Naive thymus-derived CD4-positive, alpha-beta T cell (primary cell): ENCODE measurements around the gene PDIA4. TPM values are rescaled to one million over a fixed set of nuclear protein-coding genes. Genes with fewer than 3 reads are reported as not detected.
A peak's percentile ranks its signal among the peaks of the same experiment; 100 is the strongest.
"Not testable (repeated sequence)": the region's sequence is repeated elsewhere in the genome, so short reads cannot be mapped to it uniquely, and the experiment has no call there.

Source experiments
- ATAC-seq: fragments of 150-1000 bp; cut with Tn5 transposase; 2 replicates; pipeline ENCODE4 v1.10.0; 2021; ENCODE audit warnings: mild to moderate bottlenecking, moderate library complexity
- CTCF ChIA-PET: fragments of 350-600 bp; sonication (Branson Sonifier 250); formaldehyde crosslinking; loops from one replicate; lab custom pipeline; 2021; ENCODE audit warnings: antibody characterized with exemption; lab: Charles Lee
- POLR2A ChIA-PET: fragments of 350-600 bp; sonication (Branson Sonifier 250); formaldehyde crosslinking; loops from one replicate; lab custom pipeline; 2021; ENCODE audit warnings: antibody characterized with exemption, inconsistent platforms; lab: Charles Lee
- DNase-seq, 9 donors: peaks; one replicate each; pipeline versions ENCODE4 v3.0.0 to v3.0.0-alpha.2; 2020 to 2022; ENCODE audit warnings: mixed read lengths in 1 of 9
- H3K27ac ChIP-seq: one replicate; pipeline ENCODE4 v1.7.0; 2013; ENCODE audit warnings: mild to moderate bottlenecking, low read depth, low read length, moderate library complexity
- H3K27me3 ChIP-seq, 2 donors: one replicate each; pipeline ENCODE4 v1.7.0; 2013; ENCODE audit warnings: low read length in 2 of 2, mild to moderate bottlenecking in 2 of 2, moderate library complexity in 2 of 2; ENCODE audit not compliant: control insufficient read depth in 2 of 2, insufficient read depth in 2 of 2
- H3K36me3 ChIP-seq, 3 experiments: 1 replicate in 2 of 3; 2 replicates in 1 of 3; pipeline ENCODE4 v1.7.0; 2013; ENCODE audit warnings: low read length in 3 of 3, mild to moderate bottlenecking in 3 of 3, moderate library complexity in 1 of 3; ENCODE audit not compliant: insufficient read depth in 3 of 3, control insufficient read depth in 2 of 3
- H3K4me1 ChIP-seq, 2 donors: one replicate each; pipeline ENCODE4 v1.7.0; 2013; ENCODE audit warnings: low read length in 2 of 2, mild to moderate bottlenecking in 2 of 2, moderate library complexity in 1 of 2; ENCODE audit not compliant: control insufficient read depth in 2 of 2, insufficient read depth in 2 of 2
- H3K4me3 ChIP-seq: 2 replicates; pipeline ENCODE4 v1.7.0; 2013; ENCODE audit warnings: mild to moderate bottlenecking, low read length
- H3K9me3 ChIP-seq, 3 experiments: 1 replicate in 2 of 3; 2 replicates in 1 of 3; pipeline ENCODE4 v1.7.0; 2013; ENCODE audit warnings: low read length in 3 of 3; ENCODE audit not compliant: control insufficient read depth in 2 of 3
- H3K27ac Mint-ChIP-seq, 9 donors: one replicate each; pipeline ENCODE4 v1.8.0; 2020 to 2022; ENCODE audit warnings: mixed read lengths in 9 of 9, mild to moderate bottlenecking in 8 of 9, moderate library complexity in 5 of 9, inconsistent platforms in 2 of 9
- H3K27me3 Mint-ChIP-seq, 5 donors: one replicate each; pipeline ENCODE4 v1.8.0; 2021 to 2022; ENCODE audit warnings: mixed read lengths in 5 of 5, mild to moderate bottlenecking in 1 of 5
- H3K36me3 Mint-ChIP-seq, 5 donors: one replicate each; pipeline ENCODE4 v1.8.0; 2020 to 2022; ENCODE audit warnings: mixed read lengths in 5 of 5, mild to moderate bottlenecking in 3 of 5, inconsistent platforms in 1 of 5
- H3K4me1 Mint-ChIP-seq, 7 donors: one replicate each; pipeline ENCODE4 v1.8.0; 2020 to 2022; ENCODE audit warnings: mixed read lengths in 7 of 7, mild to moderate bottlenecking in 3 of 7, inconsistent platforms in 1 of 7
- H3K4me3 Mint-ChIP-seq, 10 donors: one replicate each; pipeline ENCODE4 v1.8.0; 2020 to 2022; ENCODE audit warnings: mild to moderate bottlenecking in 10 of 10, mixed read lengths in 10 of 10, moderate library complexity in 6 of 10, inconsistent platforms in 2 of 10
- H3K9me3 Mint-ChIP-seq, 11 donors: one replicate each; pipeline ENCODE4 v1.8.0; 2020 to 2022; ENCODE audit warnings: mixed read lengths in 11 of 11, mild to moderate bottlenecking in 4 of 11, inconsistent platforms in 1 of 11, moderate library complexity in 1 of 11
- intact Hi-C, 2 donors: fragments of 100-400 bp; cut with micrococcal nuclease; formaldehyde crosslinking; loops; one replicate each; pipeline ENCODE4 v1.15.1; 2023
- polyA plus RNA-seq, 2 donors: library from polyadenylated mRNA; unstranded; fragments of 300-500 nt; fragmentation: Illumina TruSeq; gene quantifications; one replicate each; pipeline ENCODE4 v1.2.3, GENCODE V29; 2021
- total RNA-seq, 6 experiments: library from RNA in 5 of 6; stranded (reverse) in 5 of 6; gene quantifications; 1 replicate in 5 of 6; 2 replicates in 1 of 6; pipeline ENCODE4 v1.2.3 and lab custom pipeline; 2021 to 2026

Gene PDIA4
- total and polyA plus RNA-seq, 7 experiments from 2014 or later: 38.2 to 157 (median 76.0) TPM

GRCh38 chr7:149030439-149030838 is 2.1 kb upstream of the PDIA4 start:
- peaks cover 16% of the 10 kb centered on the region in 2 donors for H3K4me1 ChIP-seq
- H3K36me3 ChIP-seq, H3K4me3 ChIP-seq, H3K9me3 Mint-ChIP-seq, intact Hi-C loops, H3K9me3 ChIP-seq, H3K27ac ChIP-seq, H3K27me3 Mint-ChIP-seq, H3K27me3 ChIP-seq, H3K36me3 Mint-ChIP-seq, H3K4me3 Mint-ChIP-seq, ATAC-seq, DNase-seq: not testable (repeated sequence)
- H3K4me1 Mint-ChIP-seq: peaks cover 24 to 36% (median 32%) of the 10 kb centered on the region in 7 donors
- CTCF ChIA-PET: interaction anchor here (1.0 kb wide), 2 partner anchors 59 to 116 kb away, joined by 3 to 5 read pairs; no protein-coding TSS in a partner anchor
- POLR2A ChIA-PET: interaction anchor here (0.6 to 4.7 kb wide), 5 partner anchors 24 to 62 kb away, joined by 3 to 25 read pairs (median 6); no protein-coding TSS in a partner anchor
- peak overlapping the region in 3 of 9 donors; percentile 16 to 93 (median 92) for H3K27ac Mint-ChIP-seq

- Histone ChIP-seq H3K4me1 (peaks cover 17 to 20% of the 10 kb centered on the region in 2 donors), H3K9me3 (no peaks in the 10 kb centered on the region), H3K4me3 (peak overlapping the region; percentile 63), H3K27ac (peak overlapping the region; percentile 89), H3K27me3 (no peaks in the 10 kb centered on the region), H3K36me3 (no peaks in the 10 kb centered on the region)
- no peak for ATAC-seq
- H3K27ac Mint-ChIP-seq: peak overlapping the region; percentile 80 to 96 (median 93)
- CTCF ChIA-PET: interaction anchor here (1.1 to 2.9 kb wide), 6 partner anchors 18 to 40 kb away, joined by 3 to 10 read pairs (median 4); no protein-coding TSS in a partner anchor
- peak overlapping the region; percentile 82 to 95 (median 92) for H3K4me3 Mint-ChIP-seq
- peaks cover 31 to 55% (median 49%) of the 10 kb centered on the region in 7 donors for H3K4me1 Mint-ChIP-seq
- DNase-seq: no peak
- POLR2A ChIA-PET: interaction anchor here (0.6 to 4.7 kb wide), 11 partner anchors 19 to 330 kb away, joined by 3 to 25 read pairs (median 4); partner anchors contain the start of gene CUL1
- H3K27me3 Mint-ChIP-seq: peaks cover 0 to 4% (median 0%) of the 10 kb centered on the region in 5 donors
- H3K36me3 Mint-ChIP-seq: peaks cover 0 to 19% (median 0%) of the 10 kb centered on the region in 5 donors
- intact Hi-C loops: loop anchor here (1.0 to 10.0 kb wide), 23 partner anchors 22 to 846 kb away; partner anchors contain the start of genes CUL1 (in 2 of the 2), EZH2 (in 2 of the 2), ZNF398 (in 2 of the 2) and ZNF425 (in 2 of the 2)
- peaks cover 0 to 2% (median 0%) of the 10 kb centered on the region in 11 donors for H3K9me3 Mint-ChIP-seq
These were observed 527 bp downstream of the PDIA4 start for GRCh38 chr7:149027611-149028345.

GRCh38 chr7:149027055-149027454 is 1.2 kb downstream of the PDIA4 start:
- CTCF ChIA-PET: interaction anchor here (0.6 to 2.9 kb wide), 6 partner anchors 18 to 523 kb away, joined by 3 to 10 read pairs (median 4); no protein-coding TSS in a partner anchor

GRCh38 chr7:149023662-149024061 is 4.6 kb downstream of the PDIA4 start:
- POLR2A ChIA-PET: no interaction called here
- no peak overlapping the region for H3K27ac ChIP-seq
- CTCF ChIA-PET: interaction anchor here (0.7 to 0.8 kb wide), 3 partner anchors 13 to 218 kb away, joined by 3 read pairs; no protein-coding TSS in a partner anchor
- Mint-ChIP-seq H3K4me3 (peak overlapping the region in 1 of 10 donors; percentile 17), H3K9me3 (no peaks in the 10 kb centered on the region), H3K27ac (peak overlapping the region in 8 of 9 donors; percentile 32 to 76 (median 62)), H3K4me1 (peaks cover 40 to 62% (median 57%) of the 10 kb centered on the region in 7 donors), H3K36me3 (peaks cover 0 to 35% (median 5%) of the 10 kb centered on the region in 5 donors), H3K27me3 (no peaks in the 10 kb centered on the region)
- H3K4me3 ChIP-seq: no peak overlapping the region
- H3K9me3 ChIP-seq: no peaks in the 10 kb centered on the region
- ATAC-seq (no peak), DNase-seq (no peak)
- H3K36me3 ChIP-seq: peaks cover 0 to 18% (median 0%) of the 10 kb centered on the region in 3 experiments
- no peaks in the 10 kb centered on the region for H3K27me3 ChIP-seq
- peaks cover 17 to 20% of the 10 kb centered on the region in 2 donors for H3K4me1 ChIP-seq
- intact Hi-C loops: loop anchor here in 1 of 2 donors (10.0 kb wide), 1 partner anchor 691 kb away; a partner anchor contains a TSS

More at GRCh38 chr7:149027055-149027454, 1.2 kb downstream of the PDIA4 start:
- Histone ChIP-seq H3K4me1 (peaks cover 17 to 20% of the 10 kb centered on the region in 2 donors), H3K27ac (peak overlapping the region; percentile 89), H3K27me3 (no peaks in the 10 kb centered on the region), H3K36me3 (no peaks in the 10 kb centered on the region), H3K9me3 (no peaks in the 10 kb centered on the region), H3K4me3 (peak overlapping the region; percentile 63)
- Mint-ChIP-seq H3K36me3 (peaks cover 0 to 19% (median 0%) of the 10 kb centered on the region in 5 donors), H3K4me1 (peaks cover 33 to 62% (median 55%) of the 10 kb centered on the region in 7 donors), H3K4me3 (peak overlapping the region; percentile 82 to 95 (median 92)), H3K27ac (peak overlapping the region; percentile 80 to 96 (median 93)), H3K27me3 (peaks cover 0 to 4% (median 0%) of the 10 kb centered on the region in 5 donors), H3K9me3 (peaks cover 0 to 2% (median 0%) of the 10 kb centered on the region in 11 donors)
- no peak for ATAC-seq
- no peak for DNase-seq
- POLR2A ChIA-PET: interaction anchor here (1.0 to 4.7 kb wide), 9 partner anchors 21 to 329 kb away, joined by 3 to 25 read pairs (median 4); partner anchors contain the start of gene CUL1
- intact Hi-C loops: loop anchor here (5.0 to 10.0 kb wide), 3 partner anchors 235 to 840 kb away; partner anchors contain the start of gene ZNF783 (in 1 of the 2)

- H3K27ac ChIP-seq: no peak overlapping the region
- H3K4me1 Mint-ChIP-seq: peaks cover 39 to 62% (median 57%) of the 10 kb centered on the region in 7 donors
- POLR2A ChIA-PET: interaction anchor here (0.6 kb wide), 1 partner anchor 47 kb away, joined by 3 read pairs; no protein-coding TSS in a partner anchor
These were observed 5.4 kb downstream of the PDIA4 start for GRCh38 chr7:149022756-149023360.

More at GRCh38 chr7:149022756-149023360, 5.4 kb downstream of the PDIA4 start:
- DNase-seq (no peak), ATAC-seq (no peak)
- Histone ChIP-seq H3K9me3 (no peaks in the 10 kb centered on the region), H3K27me3 (no peaks in the 10 kb centered on the region), H3K36me3 (peaks cover 0 to 25% (median 0%) of the 10 kb centered on the region in 3 experiments), H3K4me1 (peaks cover 17 to 20% of the 10 kb centered on the region in 2 donors), H3K4me3 (no peak overlapping the region)
- H3K27me3 Mint-ChIP-seq: no peaks in the 10 kb centered on the region
- peaks cover 0 to 35% (median 5%) of the 10 kb centered on the region in 5 donors for H3K36me3 Mint-ChIP-seq
- intact Hi-C loops: loop anchor here in 1 of 2 donors (10.0 kb wide), 1 partner anchor 692 kb away; a partner anchor contains a TSS
- CTCF ChIA-PET: interaction anchor here (0.7 kb wide), 1 partner anchor 12 kb away, joined by 3 read pairs; no protein-coding TSS in a partner anchor
- no peaks in the 10 kb centered on the region for H3K9me3 Mint-ChIP-seq
- H3K27ac Mint-ChIP-seq: peak overlapping the region in 6 of 9 donors; percentile 32 to 80 (median 68)
- peak overlapping the region in 1 of 10 donors; percentile 17 for H3K4me3 Mint-ChIP-seq
